ENCODE results near the gene MOB4.

DNA sequence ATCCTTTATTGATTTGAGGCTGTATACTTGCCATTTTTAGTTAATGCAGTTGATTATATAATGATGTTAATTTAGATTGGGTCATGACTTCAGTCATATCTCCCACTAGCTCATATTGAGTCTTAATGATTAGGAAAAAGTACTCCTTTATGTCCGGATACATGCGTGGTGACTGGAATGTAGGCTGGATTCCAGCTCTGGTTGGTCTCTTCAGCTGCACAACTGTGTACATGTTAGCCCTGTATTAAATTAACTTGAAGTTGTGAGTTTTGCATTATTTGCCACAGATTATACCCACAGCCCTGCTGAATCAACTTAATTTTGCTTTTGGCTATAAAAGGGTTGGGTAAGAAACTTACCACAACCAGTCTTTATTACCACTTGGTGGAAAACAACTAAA lies 22.5 kb downstream of the MOB4 start:
- no peak for TF ChIP-seq CTCF (conservative IDR thresholded peaks at IDR 0.05; ENCODE audit: low read depth in 2 of 2)
- TF ChIP-seq, protein P1, sequence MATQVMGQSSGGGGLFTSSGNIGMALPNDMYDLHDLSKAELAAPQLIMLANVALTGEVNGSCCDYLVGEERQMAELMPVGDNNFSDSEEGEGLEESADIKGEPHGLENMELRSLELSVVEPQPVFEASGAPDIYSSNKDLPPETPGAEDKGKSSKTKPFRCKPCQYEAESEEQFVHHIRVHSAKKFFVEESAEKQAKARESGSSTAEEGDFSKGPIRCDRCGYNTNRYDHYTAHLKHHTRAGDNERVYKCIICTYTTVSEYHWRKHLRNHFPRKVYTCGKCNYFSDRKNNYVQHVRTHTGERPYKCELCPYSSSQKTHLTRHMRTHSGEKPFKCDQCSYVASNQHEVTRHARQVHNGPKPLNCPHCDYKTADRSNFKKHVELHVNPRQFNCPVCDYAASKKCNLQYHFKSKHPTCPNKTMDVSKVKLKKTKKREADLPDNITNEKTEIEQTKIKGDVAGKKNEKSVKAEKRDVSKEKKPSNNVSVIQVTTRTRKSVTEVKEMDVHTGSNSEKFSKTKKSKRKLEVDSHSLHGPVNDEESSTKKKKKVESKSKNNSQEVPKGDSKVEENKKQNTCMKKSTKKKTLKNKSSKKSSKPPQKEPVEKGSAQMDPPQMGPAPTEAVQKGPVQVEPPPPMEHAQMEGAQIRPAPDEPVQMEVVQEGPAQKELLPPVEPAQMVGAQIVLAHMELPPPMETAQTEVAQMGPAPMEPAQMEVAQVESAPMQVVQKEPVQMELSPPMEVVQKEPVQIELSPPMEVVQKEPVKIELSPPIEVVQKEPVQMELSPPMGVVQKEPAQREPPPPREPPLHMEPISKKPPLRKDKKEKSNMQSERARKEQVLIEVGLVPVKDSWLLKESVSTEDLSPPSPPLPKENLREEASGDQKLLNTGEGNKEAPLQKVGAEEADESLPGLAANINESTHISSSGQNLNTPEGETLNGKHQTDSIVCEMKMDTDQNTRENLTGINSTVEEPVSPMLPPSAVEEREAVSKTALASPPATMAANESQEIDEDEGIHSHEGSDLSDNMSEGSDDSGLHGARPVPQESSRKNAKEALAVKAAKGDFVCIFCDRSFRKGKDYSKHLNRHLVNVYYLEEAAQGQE (IDR thresholded peaks at IDR 0.05; ENCODE audit: unreplicated experiment) = no peak
- TF ChIP-seq POLR2AphosphoS5 (IDR thresholded peaks at IDR 0.05; ENCODE audit: low read depth) = no peak
- no peak for TF ChIP-seq EZH2phosphoT487 (IDR thresholded peaks at IDR 0.05; ENCODE audit: unreplicated experiment)
- no peak for TF ChIP-seq JUNB (IDR thresholded peaks at IDR 0.05; ENCODE audit: unreplicated experiment)
- no peak for TF ChIP-seq ZNF331 (CRISPR knock-in tag; IDR thresholded peaks at IDR 0.05; ENCODE audit: low read depth)
- no peak for TF ChIP-seq EZH2 (IDR thresholded peaks at IDR 0.05; ENCODE audit: low read depth, unreplicated experiment)
- no peak for TF ChIP-seq CREB1 (CRISPR knock-in tag; IDR thresholded peaks at IDR 0.05; ENCODE audit: low read depth)

Measured in GM23338 (cell line).